OCI-LY1 (cell line): ENCODE measurements around the gene MLLT6.

Experiments used
- H2AFZ ChIP-seq: fragments of 200-600 bp; sonication (generic), shearing (Covaris generic); 2 replicates; pipeline ENCODE4 v1.6.0; 2014; ENCODE audit warnings: antibody characterized with exemption, mild to moderate bottlenecking, low read length
- H3F3A ChIP-seq: fragments of 200-600 bp; sonication (generic), shearing (Covaris generic); 2 replicates; pipeline ENCODE4 v1.6.0; 2014; ENCODE audit warnings: mild to moderate bottlenecking, antibody characterized with exemption, low read length, moderate library complexity; ENCODE audit not compliant: insufficient read depth
- H3K27ac ChIP-seq: fragments of 200-600 bp; sonication (generic); 2 replicates; pipeline ENCODE4 v1.5.1; 2014; ENCODE audit warnings: low read length, mixed run types, mild to moderate bottlenecking, low read depth; ENCODE audit not compliant: poor library complexity, severe bottlenecking
- H3K27me3 ChIP-seq: fragments of 200-600 bp; sonication (generic); 2 replicates; pipeline ENCODE4 v1.6.0; 2014; ENCODE audit warnings: antibody characterized with exemption, mild to moderate bottlenecking, low read length, moderate library complexity; ENCODE audit not compliant: insufficient read depth
- H3K36me3 ChIP-seq: fragments of 200-600 bp; sonication (generic); 2 replicates; pipeline ENCODE4 v1.6.1; 2014; ENCODE audit warnings: mild to moderate bottlenecking, antibody characterized with exemption, low read length, moderate library complexity, mixed read lengths; ENCODE audit not compliant: insufficient read depth
- H3K4me1 ChIP-seq: fragments of 200-600 bp; sonication (generic); 2 replicates; pipeline ENCODE4 v1.5.1; 2014; ENCODE audit warnings: mild to moderate bottlenecking, low read length, moderate library complexity; ENCODE audit not compliant: insufficient read depth, severe bottlenecking
- H3K4me2 ChIP-seq: fragments of 200-600 bp; sonication (generic), shearing (Covaris generic); 2 replicates; pipeline ENCODE4 v1.6.1; 2014; ENCODE audit warnings: low read length
- H3K4me3 ChIP-seq: fragments of 200-600 bp; sonication (generic); 2 replicates; pipeline ENCODE4 v1.5.1; 2014; ENCODE audit warnings: low read length, low read depth, mild to moderate bottlenecking, mixed read lengths; ENCODE audit not compliant: poor library complexity, severe bottlenecking
- H3K79me2 ChIP-seq: fragments of 200-600 bp; shearing (Covaris generic); 2 replicates; pipeline ENCODE4 v1.6.1; 2016; ENCODE audit warnings: mixed run types, low read length, mixed read lengths; ENCODE audit not compliant: insufficient read depth
- H3K9ac ChIP-seq: fragments of 200-600 bp; sonication (generic), shearing (Covaris generic); 2 replicates; pipeline ENCODE4 v1.6.1; 2014; ENCODE audit warnings: mild to moderate bottlenecking, low read length, mixed read lengths
- H3K9me2 ChIP-seq: fragments of 200-600 bp; sonication (generic), shearing (Covaris generic); 2 replicates; pipeline ENCODE4 v1.6.1; 2014; ENCODE audit warnings: low read depth, mild to moderate bottlenecking, low read length, mixed read lengths
- H3K9me3 ChIP-seq: fragments of 200-600 bp; shearing (Covaris generic); 2 replicates; pipeline ENCODE4 v1.6.1; 2014; ENCODE audit warnings: low read length, mixed read lengths
- H4K20me1 ChIP-seq: fragments of 200-600 bp; sonication (generic), shearing (Covaris generic); 2 replicates; pipeline ENCODE4 v1.6.0; 2016; ENCODE audit warnings: mild to moderate bottlenecking, low read length; ENCODE audit not compliant: insufficient read depth
- EZH2 ChIP-seq: fragments of 200-600 bp; sonication (generic), shearing (Covaris generic); IDR thresholded peaks from 2 replicates; pipeline ENCODE4 v1.8.0; 2017; ENCODE audit warnings: borderline replicate concordance, mixed run types, mild to moderate bottlenecking, antibody characterized with exemption, low read length, moderate library complexity, mixed read lengths
- TF ChIP-seq, protein P1 (sequence below): fragments of 200-600 bp; sonication (generic), shearing (Covaris generic); IDR thresholded peaks from 2 replicates; pipeline ENCODE4 v1.5.1; 2017; ENCODE audit warnings: mild to moderate bottlenecking, antibody characterized with exemption, low read length, moderate library complexity, mixed read lengths

Gene MLLT6

DNA sequence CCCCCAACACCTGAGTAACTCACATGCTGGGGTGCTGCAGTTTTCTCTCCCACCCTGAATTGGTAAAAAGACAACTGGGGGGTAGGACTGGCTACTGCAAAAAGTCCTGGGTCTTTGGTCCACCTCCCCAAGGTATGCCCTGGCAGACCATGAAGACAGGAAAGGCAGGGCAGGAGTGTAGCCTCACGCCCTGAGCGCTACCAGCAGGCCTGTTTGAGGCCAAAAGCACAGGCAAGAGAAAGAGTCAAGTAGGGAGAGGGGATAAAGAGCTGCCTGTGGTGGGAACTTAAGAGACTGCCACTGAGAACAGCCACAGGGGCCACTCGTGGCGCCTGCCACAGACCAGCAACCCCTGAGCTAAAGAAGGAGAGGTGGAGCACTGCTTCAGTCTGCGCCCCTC is 61.3 kb downstream of the MLLT6 start:
- Histone ChIP-seq H2AFZ (no peak overlapping the region), H3K36me3 (peaks cover 74% of the 10 kb centered on the region), H3K4me3 (no peak overlapping the region), H3K9me3 (no peaks in the 10 kb centered on the region), H3K27ac (no peak overlapping the region), H3K9ac (no peak overlapping the region), H3K79me2 (no peaks in the 10 kb centered on the region), H3F3A (no peaks in the 10 kb centered on the region), H3K27me3 (no peaks in the 10 kb centered on the region), H3K9me2 (no peaks in the 10 kb centered on the region), H3K4me2 (no peak overlapping the region), H4K20me1 (no peaks in the 10 kb centered on the region), H3K4me1 (no peaks in the 10 kb centered on the region)
- TF ChIP-seq, protein P1, sequence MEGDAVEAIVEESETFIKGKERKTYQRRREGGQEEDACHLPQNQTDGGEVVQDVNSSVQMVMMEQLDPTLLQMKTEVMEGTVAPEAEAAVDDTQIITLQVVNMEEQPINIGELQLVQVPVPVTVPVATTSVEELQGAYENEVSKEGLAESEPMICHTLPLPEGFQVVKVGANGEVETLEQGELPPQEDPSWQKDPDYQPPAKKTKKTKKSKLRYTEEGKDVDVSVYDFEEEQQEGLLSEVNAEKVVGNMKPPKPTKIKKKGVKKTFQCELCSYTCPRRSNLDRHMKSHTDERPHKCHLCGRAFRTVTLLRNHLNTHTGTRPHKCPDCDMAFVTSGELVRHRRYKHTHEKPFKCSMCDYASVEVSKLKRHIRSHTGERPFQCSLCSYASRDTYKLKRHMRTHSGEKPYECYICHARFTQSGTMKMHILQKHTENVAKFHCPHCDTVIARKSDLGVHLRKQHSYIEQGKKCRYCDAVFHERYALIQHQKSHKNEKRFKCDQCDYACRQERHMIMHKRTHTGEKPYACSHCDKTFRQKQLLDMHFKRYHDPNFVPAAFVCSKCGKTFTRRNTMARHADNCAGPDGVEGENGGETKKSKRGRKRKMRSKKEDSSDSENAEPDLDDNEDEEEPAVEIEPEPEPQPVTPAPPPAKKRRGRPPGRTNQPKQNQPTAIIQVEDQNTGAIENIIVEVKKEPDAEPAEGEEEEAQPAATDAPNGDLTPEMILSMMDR: no peak
- TF ChIP-seq EZH2: no peak

DNA sequence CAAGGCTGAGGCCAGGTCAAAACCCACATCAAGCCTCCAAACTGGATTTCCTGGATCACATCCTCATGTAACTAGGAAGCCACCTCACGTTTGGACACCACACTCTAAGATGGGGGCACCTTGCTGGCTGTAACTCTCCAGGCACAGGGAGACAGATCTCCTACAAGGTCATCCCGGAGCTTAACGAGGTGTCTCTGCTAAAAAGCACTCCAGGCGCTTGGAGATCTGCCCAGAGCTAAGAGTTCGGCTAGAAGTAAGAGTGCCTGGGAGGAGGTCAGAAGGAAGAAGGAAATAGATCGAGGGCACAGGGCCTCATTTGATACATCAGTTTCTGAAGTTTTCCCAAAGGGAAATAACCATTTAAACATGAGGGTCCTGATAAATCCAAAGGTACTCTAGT is 63.3 kb downstream of the MLLT6 start:
- Histone ChIP-seq H3K79me2 (no peaks in the 10 kb centered on the region), H3K4me2 (no peak overlapping the region), H4K20me1 (no peaks in the 10 kb centered on the region), H2AFZ (no peak overlapping the region), H3K4me3 (no peak overlapping the region), H3K4me1 (no peaks in the 10 kb centered on the region), H3K9ac (no peak overlapping the region), H3K27me3 (no peaks in the 10 kb centered on the region), H3K36me3 (peaks cover 65% of the 10 kb centered on the region), H3F3A (no peaks in the 10 kb centered on the region), H3K9me3 (no peaks in the 10 kb centered on the region), H3K9me2 (no peaks in the 10 kb centered on the region), H3K27ac (no peak overlapping the region)
- TF ChIP-seq, protein P1: no peak
- TF ChIP-seq EZH2: no peak

DNA sequence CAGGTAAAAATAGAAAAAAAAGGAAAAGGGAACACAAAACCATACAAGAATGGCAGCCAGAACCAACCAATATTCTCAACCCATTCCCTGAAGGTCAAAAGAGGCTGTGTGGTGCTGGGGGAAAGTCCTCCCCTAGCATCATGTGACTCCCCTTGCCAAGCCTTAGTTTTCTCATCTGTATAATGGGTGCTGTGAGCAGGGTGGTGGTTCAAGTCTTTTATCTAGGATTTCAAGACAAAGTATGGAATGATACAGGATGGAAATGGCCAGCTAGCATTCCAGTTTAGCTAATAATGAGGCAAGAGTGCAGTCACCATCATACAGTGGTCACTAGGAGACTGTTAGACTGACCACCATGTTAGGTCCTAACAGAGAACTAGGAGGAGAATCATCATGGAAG is 68.2 kb downstream of the MLLT6 start:
- no peak overlapping the region for H3K4me3 ChIP-seq
- no peaks in the 10 kb centered on the region for H3K4me1 ChIP-seq
- H2AFZ ChIP-seq: no peak overlapping the region
- no peaks in the 10 kb centered on the region for H3K27me3 ChIP-seq
- no peaks in the 10 kb centered on the region for H3F3A ChIP-seq
- no peaks in the 10 kb centered on the region for H3K79me2 ChIP-seq
- H4K20me1 ChIP-seq: no peaks in the 10 kb centered on the region
- no peaks in the 10 kb centered on the region for H3K9me3 ChIP-seq
- no peak for TF ChIP-seq EZH2
- TF ChIP-seq, protein P1: no peak
- H3K9ac ChIP-seq: no peak overlapping the region
- no peaks in the 10 kb centered on the region for H3K9me2 ChIP-seq
- no peak overlapping the region for H3K4me2 ChIP-seq
- H3K27ac ChIP-seq: no peak overlapping the region
- H3K36me3 ChIP-seq: peaks cover 46% of the 10 kb centered on the region
